IMR-90 (cell line): ENCODE data around the gene HORMAD2.

Experiments
- BHLHE40 ChIP-seq: fragments of 150-350 bp; IDR thresholded peaks from 2 replicates; pipeline ENCODE4 v1.6.1; 2016; ENCODE audit warnings: mild to moderate bottlenecking, low read depth, low read length
- FOS ChIP-seq: fragments of 150-350 bp; IDR thresholded peaks from 2 replicates; pipeline ENCODE4 v1.6.1; 2016; ENCODE audit warnings: low read depth, low read length
- MAFK ChIP-seq: IDR thresholded peaks from 2 replicates; pipeline ENCODE4 v1.6.1; 2012; ENCODE audit warnings: low read depth, low read length, improper control_type of control experiment
- POLR2A ChIP-seq: IDR thresholded peaks from 2 replicates; pipeline ENCODE4 v1.6.1; 2012; ENCODE audit warnings: mild to moderate bottlenecking, low read depth, low read length
- RAD21 ChIP-seq: IDR thresholded peaks from 2 replicates; pipeline ENCODE4 v1.6.1; 2012; ENCODE audit warnings: low read length, improper control_type of control experiment
- RFX5 ChIP-seq: IDR thresholded peaks from 2 replicates; pipeline ENCODE4 v1.8.0; 2012; ENCODE audit warnings: low read depth, mild to moderate bottlenecking, low read length, moderate library complexity
- TF ChIP-seq, protein P1 (sequence below): conservative IDR thresholded peaks from 2 replicates; pipeline ENCODE4 v1.5.1; 2012; ENCODE audit warnings: mild to moderate bottlenecking, low read depth, low read length, improper control_type of control experiment
- TF ChIP-seq, protein P2 (sequence below): fragments of 150-350 bp; IDR thresholded peaks from 2 replicates; pipeline ENCODE4 v1.6.1; 2017; ENCODE audit warnings: mild to moderate bottlenecking, antibody characterized with exemption, low read length, low read depth

DNA sequence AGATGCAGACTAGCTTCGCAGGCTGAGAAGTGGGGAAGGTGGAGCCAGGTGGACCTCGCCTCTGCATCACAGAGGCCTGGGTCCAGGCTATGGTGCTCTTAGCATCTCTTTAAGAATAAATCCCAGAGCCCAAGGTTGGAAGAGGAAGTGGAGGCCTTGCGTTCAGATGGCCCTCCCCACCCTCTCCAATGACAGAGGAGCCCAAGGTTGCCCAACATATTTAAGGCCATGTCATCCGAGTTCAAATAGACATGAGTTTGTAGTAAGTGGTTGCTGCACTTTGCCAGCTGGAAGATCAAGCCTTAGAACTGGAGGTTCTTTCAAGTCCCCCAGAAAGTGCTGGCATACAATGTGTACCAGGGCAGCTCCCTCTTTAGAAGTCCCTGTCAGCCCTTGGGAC lies 47.1 kb upstream of the HORMAD2 start:
- TF ChIP-seq, protein P1, sequence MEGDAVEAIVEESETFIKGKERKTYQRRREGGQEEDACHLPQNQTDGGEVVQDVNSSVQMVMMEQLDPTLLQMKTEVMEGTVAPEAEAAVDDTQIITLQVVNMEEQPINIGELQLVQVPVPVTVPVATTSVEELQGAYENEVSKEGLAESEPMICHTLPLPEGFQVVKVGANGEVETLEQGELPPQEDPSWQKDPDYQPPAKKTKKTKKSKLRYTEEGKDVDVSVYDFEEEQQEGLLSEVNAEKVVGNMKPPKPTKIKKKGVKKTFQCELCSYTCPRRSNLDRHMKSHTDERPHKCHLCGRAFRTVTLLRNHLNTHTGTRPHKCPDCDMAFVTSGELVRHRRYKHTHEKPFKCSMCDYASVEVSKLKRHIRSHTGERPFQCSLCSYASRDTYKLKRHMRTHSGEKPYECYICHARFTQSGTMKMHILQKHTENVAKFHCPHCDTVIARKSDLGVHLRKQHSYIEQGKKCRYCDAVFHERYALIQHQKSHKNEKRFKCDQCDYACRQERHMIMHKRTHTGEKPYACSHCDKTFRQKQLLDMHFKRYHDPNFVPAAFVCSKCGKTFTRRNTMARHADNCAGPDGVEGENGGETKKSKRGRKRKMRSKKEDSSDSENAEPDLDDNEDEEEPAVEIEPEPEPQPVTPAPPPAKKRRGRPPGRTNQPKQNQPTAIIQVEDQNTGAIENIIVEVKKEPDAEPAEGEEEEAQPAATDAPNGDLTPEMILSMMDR = no peak
- no peak for TF ChIP-seq BHLHE40
- TF ChIP-seq POLR2A = no peak
- TF ChIP-seq FOS = no peak
- TF ChIP-seq, protein P2, sequence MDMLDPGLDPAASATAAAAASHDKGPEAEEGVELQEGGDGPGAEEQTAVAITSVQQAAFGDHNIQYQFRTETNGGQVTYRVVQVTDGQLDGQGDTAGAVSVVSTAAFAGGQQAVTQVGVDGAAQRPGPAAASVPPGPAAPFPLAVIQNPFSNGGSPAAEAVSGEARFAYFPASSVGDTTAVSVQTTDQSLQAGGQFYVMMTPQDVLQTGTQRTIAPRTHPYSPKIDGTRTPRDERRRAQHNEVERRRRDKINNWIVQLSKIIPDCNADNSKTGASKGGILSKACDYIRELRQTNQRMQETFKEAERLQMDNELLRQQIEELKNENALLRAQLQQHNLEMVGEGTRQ = no peak
- TF ChIP-seq RFX5 = no peak
- TF ChIP-seq MAFK = no peak
- TF ChIP-seq RAD21 = no peak
